GM12875 (cell line): ENCODE results near the gene LFNG.

Experiments used
- H3K4me3 ChIP-seq: one replicate; pipeline ENCODE4 v1.5.1; 2011; ENCODE audit warnings: low read depth, low read length, control low read depth
- TF ChIP-seq, protein P1 (sequence below): IDR thresholded peaks from 2 replicates; pipeline ENCODE4 v1.5.1; 2011; ENCODE audit warnings: low read depth, mild to moderate bottlenecking, control low read depth, inconsistent platforms, low read length, moderate library complexity, borderline replicate concordance; ENCODE audit not compliant: insufficient read depth

Gene LFNG

DNA sequence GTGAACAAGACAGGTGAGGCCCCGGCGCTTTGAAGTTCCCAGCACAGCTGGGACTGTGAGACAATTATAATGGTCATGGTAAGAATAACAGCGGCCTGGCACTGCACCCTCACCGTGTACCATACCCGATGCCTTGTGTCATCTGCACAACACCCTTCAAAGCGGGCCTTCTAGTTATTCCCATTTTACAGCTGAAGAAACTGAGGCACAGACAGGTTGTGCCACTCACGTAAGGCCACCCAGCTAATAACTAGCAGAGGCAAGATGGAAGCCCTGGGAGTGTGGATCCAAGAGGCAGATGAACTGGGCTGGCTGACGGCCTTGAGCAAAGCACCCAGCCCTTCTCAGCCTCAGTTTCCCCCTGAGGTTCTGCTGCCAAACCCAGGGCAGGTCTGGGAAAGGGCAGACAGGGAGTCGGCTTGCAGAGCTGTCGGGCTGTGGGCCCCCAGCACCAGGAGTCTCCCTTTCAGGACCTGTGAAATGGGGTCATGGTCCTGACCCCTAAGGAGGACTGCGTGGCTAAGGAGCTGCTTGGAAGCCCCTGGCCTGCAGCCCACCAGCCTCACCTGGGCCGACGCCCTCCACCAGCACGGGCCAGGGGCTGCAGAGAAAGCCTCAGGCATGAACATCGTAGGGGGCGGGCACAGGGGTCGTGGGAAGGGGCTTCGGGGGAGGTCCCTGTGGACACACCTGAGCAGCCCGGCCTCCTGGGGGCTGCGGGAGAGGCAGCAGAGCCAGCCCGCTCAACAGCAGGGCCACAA lies 15.3 kb upstream of the LFNG start:
- TF ChIP-seq, protein P1, sequence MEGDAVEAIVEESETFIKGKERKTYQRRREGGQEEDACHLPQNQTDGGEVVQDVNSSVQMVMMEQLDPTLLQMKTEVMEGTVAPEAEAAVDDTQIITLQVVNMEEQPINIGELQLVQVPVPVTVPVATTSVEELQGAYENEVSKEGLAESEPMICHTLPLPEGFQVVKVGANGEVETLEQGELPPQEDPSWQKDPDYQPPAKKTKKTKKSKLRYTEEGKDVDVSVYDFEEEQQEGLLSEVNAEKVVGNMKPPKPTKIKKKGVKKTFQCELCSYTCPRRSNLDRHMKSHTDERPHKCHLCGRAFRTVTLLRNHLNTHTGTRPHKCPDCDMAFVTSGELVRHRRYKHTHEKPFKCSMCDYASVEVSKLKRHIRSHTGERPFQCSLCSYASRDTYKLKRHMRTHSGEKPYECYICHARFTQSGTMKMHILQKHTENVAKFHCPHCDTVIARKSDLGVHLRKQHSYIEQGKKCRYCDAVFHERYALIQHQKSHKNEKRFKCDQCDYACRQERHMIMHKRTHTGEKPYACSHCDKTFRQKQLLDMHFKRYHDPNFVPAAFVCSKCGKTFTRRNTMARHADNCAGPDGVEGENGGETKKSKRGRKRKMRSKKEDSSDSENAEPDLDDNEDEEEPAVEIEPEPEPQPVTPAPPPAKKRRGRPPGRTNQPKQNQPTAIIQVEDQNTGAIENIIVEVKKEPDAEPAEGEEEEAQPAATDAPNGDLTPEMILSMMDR = no peak
- no peak overlapping the region for H3K4me3 ChIP-seq

DNA sequence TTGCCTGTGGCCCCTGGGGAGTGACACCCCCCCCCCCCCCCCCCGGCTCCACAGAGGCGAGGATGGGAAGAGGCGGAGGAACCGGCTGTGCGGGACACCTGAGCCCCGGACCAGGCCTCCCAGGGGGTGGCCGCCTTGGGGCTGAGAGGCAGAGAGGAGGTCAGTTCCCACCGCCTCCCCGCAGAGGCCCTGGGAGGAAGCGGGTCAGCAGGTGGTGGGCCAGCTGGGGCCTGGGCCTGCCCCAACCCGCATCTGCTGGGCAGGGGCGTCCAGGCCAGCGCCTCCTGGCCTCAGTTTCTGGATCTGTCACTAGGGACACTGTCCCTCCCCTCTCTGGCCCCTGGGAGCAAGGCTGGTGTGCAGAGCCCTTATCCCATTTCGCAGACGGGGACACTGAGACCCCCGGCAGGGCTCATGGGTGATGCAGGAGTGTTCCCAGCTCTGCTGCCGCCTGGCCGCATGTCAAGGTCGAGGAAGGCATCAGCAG lies 14.6 kb upstream of the LFNG start:
- TF ChIP-seq, protein P1 = no peak
- H3K4me3 ChIP-seq = no peak overlapping the region

DNA sequence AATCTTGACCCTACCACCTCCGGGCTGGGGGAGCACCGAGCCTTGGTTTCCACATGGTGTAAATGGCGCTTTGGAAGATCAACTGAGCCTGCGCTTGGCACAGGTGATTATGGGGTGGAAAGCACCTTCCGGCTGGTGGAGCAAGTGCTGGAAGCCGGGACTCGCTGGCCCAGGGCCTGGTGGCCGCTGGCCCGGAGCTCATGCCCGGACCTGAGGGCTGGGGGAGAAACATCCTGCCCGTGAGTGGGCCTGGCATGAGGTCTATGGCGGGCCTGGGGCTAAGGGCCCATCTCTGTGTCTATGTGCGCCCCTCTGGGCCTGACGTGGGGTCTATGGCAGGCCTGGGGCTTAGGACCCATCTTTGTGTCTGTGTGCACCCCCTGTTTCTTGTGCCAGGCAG lies 14.2 kb upstream of the LFNG start:
- no peak overlapping the region for H3K4me3 ChIP-seq
- TF ChIP-seq, protein P1 = no peak

DNA sequence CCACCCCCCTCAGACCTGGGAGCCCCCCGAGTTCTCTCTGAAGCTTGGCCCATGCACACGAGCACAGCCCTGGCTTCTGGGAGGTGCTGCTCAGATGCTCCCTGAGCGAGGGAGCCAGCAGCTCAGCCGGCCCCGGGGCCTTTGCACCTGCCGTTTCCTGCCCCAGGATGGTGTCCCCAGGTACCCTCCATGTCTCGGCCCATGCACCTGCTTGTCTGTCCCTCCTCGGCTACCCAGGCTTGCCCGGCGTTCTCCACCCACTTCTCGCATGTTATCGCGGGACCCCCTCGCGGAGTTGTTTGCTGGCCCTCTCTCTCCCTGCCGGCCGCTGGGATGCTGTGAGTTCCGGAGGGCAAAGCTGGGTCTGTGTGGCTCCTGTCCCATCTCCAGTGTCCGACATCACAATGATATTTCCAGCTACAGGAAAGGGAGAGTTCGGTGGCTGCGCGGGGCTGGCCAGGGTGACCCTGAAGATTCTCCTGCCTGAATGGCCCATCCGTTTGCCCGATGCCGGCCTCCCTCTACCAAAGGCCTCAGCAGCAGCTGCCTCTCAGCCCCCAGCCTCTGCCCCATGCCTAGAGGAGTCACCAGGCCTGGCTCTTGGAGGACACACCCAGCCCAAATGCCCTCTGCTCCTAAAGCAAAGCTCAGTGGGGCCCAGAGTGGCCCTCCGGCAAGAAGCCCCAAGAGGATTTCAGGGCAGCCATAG lies 12.2 kb upstream of the LFNG start:
- no peak overlapping the region for H3K4me3 ChIP-seq
- TF ChIP-seq, protein P1 = no peak

DNA sequence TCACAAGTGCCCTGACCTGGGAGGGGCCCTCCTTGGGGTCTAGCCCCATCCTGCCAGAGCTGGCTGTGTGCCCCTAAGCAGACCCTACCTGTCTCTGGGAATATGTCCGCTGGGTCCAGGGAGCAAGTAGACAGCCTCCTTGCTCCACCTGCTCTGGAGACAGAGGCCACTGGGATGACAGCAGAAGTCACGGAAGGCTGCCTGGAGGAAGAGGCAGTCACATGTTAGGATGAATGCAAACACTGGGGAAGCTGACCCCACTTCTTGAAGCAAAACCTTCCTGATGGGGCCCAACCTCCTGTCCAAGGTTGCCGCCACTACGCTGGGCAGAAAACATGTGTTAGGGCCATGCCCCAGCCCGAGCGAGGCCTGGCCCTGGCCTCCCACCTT lies 11.7 kb upstream of the LFNG start:
- no peak overlapping the region for H3K4me3 ChIP-seq
- TF ChIP-seq, protein P1 = no peak

DNA sequence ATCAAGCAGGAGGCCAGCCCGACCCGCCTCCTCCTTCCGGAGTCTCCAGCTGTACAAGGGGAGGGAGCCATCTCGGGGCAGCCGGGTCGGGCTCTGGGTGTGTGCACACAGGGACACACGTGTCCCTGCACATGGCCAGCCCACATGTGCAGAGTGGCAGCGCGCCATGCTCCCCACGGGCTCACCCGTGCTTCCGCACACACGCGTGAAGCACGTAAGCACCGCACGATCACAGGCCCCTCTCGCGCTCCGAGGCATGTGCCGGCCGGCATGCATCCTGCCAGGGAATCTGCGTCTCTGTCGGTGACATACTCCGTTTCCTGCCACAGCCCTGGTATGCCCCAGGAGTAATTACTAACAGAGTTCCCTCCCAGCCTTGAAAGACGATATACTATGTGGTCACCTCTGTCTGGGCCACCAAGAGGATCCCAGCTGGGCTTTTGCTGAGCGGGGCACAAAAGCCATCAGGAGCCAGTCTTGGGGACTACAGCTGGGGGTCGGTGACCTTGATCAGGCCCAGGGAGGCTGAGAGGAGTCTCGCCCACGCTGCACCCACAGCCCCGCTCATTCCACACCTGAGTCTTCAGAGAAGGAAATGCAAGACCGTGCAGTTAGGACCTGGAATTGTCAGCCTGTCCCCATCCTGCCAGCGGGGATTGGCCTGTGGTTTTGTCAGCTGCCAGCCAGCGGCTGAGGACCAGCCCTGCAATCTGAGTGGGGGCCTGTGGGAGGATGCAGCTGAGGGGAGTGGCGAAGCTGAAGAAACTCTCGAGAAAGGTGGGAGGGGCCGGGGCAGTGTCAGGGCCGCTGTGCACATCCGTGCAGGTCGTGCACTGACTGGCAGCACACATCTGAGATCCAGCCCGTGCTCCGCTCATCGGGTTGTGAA lies 11.0 kb upstream of the LFNG start:
- TF ChIP-seq, protein P1 = no peak
- H3K4me3 ChIP-seq = no peak overlapping the region
